ENCODE measurements around the gene NOL3.

The NOL3 gene

DNA sequence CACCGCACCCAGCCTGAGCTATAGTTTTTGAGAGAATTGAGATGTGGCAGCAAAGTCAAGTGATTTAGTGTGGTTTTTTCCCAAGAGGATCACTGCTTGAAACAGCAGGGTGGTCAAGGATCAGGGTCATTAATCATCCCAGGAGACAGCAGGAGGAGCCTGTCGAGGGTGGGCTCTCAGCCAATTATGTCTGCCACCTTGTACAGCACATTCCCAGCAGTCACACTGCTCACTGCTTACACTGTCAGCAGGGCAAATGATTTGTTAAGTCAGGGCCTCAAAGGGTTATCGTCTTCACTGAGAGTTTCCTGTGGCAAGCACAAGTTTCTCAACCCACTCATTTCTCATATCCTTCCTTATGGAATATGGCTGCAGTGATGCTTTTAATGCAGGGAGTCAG lies 32.7 kb upstream of the NOL3 start:
- Histone ChIP-seq H3K27ac (no peak overlapping the region), H3K36me3 (peaks cover 88 to 99% (median 95%) of the 10 kb centered on the region in 3 donors), H3K4me1 (no peaks in the 10 kb centered on the region), H3K9me3 (no peaks in the 10 kb centered on the region), H3K4me3 (no peak overlapping the region), H3K27me3 (no peaks in the 10 kb centered on the region)
- intact Hi-C loops (cut with DNase I; ENCODE audit: low total_unique reads), result no loop called here
- DNase-seq, result no peak
- TF ChIP-seq, protein P1, sequence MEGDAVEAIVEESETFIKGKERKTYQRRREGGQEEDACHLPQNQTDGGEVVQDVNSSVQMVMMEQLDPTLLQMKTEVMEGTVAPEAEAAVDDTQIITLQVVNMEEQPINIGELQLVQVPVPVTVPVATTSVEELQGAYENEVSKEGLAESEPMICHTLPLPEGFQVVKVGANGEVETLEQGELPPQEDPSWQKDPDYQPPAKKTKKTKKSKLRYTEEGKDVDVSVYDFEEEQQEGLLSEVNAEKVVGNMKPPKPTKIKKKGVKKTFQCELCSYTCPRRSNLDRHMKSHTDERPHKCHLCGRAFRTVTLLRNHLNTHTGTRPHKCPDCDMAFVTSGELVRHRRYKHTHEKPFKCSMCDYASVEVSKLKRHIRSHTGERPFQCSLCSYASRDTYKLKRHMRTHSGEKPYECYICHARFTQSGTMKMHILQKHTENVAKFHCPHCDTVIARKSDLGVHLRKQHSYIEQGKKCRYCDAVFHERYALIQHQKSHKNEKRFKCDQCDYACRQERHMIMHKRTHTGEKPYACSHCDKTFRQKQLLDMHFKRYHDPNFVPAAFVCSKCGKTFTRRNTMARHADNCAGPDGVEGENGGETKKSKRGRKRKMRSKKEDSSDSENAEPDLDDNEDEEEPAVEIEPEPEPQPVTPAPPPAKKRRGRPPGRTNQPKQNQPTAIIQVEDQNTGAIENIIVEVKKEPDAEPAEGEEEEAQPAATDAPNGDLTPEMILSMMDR (IDR thresholded peaks at IDR 0.05), result no peak

DNA sequence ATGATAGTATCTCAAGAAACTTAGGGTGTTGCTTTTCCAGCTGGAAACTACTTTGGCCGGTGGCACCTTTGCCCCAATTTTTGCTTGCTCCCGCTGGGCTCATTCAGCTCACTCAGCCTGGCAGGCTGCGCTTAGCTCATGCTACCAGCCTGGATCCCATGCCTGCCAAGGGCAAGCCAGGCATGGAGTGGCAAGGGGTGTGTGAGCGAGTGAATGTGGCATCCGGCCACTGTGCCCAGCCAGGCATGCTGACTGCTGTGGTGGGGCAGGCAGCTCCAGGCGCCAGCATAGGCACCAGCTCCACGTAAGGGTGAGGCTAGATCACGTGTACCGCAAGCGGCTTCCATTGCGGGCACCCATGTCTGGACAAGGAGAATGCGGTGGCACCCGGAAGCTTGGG lies 28.9 kb upstream of the NOL3 start:
- TF ChIP-seq, protein P1 (IDR thresholded peaks at IDR 0.05), result no peak
- no peak for DNase-seq
- H3K4me3 ChIP-seq, result no peak overlapping the region
- no peaks in the 10 kb centered on the region for H3K4me1 ChIP-seq
- H3K9me3 ChIP-seq, result no peaks in the 10 kb centered on the region
- intact Hi-C loops (cut with DNase I; ENCODE audit: low total_unique reads), result no loop called here
- no peak overlapping the region for H3K27ac ChIP-seq
- peaks cover 90 to 99% (median 93%) of the 10 kb centered on the region in 3 donors for H3K36me3 ChIP-seq
- H3K27me3 ChIP-seq, result no peaks in the 10 kb centered on the region

DNA sequence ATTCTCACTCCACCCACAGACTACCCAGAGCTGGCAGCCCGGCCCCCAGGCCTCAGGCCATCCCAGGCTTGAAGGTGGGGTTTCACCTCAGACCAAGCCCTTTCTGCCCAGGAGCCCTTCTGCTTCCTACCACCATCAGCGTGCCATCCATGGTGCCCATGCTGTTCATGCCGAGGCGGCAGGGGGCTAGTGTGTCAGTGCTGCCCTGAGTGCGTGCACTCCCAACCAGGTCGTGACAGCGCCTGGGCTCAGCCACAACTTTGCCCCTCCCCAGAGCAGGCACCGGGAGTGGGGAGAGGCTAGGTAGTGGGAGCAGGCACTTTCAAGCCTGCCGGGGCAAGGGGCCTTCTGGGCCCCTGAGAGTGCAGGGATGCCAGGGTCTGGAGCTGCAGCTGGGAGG lies 28.0 kb upstream of the NOL3 start:
- Histone ChIP-seq H3K4me1 (no peaks in the 10 kb centered on the region), H3K4me3 (no peak overlapping the region), H3K27me3 (no peaks in the 10 kb centered on the region), H3K27ac (no peak overlapping the region), H3K9me3 (no peaks in the 10 kb centered on the region), H3K36me3 (peaks cover 82 to 99% (median 95%) of the 10 kb centered on the region in 3 donors)
- TF ChIP-seq, protein P1 (IDR thresholded peaks at IDR 0.05), result no peak
- no peak for DNase-seq
- intact Hi-C loops (cut with DNase I; ENCODE audit: low total_unique reads), result no loop called here

DNA sequence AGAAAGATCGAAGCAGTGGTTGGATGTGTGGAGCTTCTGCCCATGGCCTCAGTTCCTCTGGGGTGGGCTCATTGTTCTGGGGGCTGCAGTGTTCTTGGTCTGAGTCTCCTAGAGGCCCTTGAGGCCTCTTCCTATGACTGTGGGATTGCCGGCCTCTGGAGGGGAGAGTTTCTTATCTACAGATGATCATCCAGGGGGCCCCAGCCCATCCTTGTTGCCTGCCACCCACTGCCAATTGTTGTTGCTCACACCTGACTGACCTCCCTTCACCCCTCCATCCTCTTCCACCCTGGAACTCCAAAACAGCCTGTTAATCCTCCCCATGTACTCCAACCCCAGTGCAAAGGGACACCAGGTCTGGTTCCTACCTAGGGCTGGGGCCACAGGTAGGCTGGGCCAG lies 25.4 kb upstream of the NOL3 start:
- Histone ChIP-seq H3K4me1 (peaks cover 0 to 4% (median under 1%) of the 10 kb centered on the region in 4 donors), H3K9me3 (no peaks in the 10 kb centered on the region), H3K36me3 (peaks cover 59 to 92% (median 79%) of the 10 kb centered on the region in 3 donors), H3K27ac (no peak overlapping the region), H3K27me3 (no peaks in the 10 kb centered on the region), H3K4me3 (no peak overlapping the region)
- intact Hi-C loops (cut with DNase I; ENCODE audit: low total_unique reads), result no loop called here
- no peak for DNase-seq
- TF ChIP-seq, protein P1 (IDR thresholded peaks at IDR 0.05), result no peak

DNA sequence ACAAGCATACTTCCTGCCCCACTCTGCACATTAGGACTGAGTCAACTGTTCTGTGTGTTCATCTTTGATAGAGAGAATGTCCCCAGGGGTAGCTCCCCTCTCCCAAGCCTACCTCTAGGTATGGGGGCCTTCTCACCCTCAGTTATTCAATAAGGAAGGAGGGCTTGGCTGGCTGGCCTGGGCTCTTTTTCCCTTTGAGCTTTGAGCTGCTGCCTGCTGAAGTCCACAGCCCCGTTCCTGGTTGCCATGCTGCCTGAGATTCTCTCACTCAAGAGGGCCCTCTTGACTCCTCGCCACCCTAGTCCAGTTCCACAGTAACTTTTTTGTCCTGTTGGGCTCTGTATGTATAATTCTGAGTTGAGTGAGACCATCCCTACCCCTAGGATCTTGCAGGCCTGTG lies 24.6 kb upstream of the NOL3 start:
- Histone ChIP-seq H3K27ac (no peak overlapping the region), H3K27me3 (no peaks in the 10 kb centered on the region), H3K36me3 (peaks cover 50 to 84% (median 71%) of the 10 kb centered on the region in 3 donors), H3K4me1 (peaks cover 0 to 12% (median 8%) of the 10 kb centered on the region in 4 donors), H3K9me3 (no peaks in the 10 kb centered on the region), H3K4me3 (no peak overlapping the region)
- DNase-seq, result no peak
- intact Hi-C loops (cut with DNase I; ENCODE audit: low total_unique reads), result no loop called here
- TF ChIP-seq, protein P1 (IDR thresholded peaks at IDR 0.05), result no peak

Data from tibial artery (tissue), 4 donors.